Stimulated activated CD4-positive, alpha-beta T cell treated with anti-CD3 and anti-CD28 coated beads, Interleukin-15, amount 100 ng/mL, for 1 hour (primary cell): ENCODE measurements around the gene CLSTN3.

Source experiments
- DNase-seq, 2 donors: peaks; one replicate each; pipeline ENCODE4 v3.0.0-alpha.2; 2020; ENCODE audit warnings: low read depth in 1 of 2, low spot score in 1 of 2

Gene CLSTN3

GRCh38 chr12:7129872-7130691 lies at the start of gene CLSTN3:
Gene CLSTN3 (plus strand): TSS chr12:7130371. CDS start chr12:7130649, 278 bp downstream.
- peak; percentile 67 to 77 for DNase-seq

DNA sequence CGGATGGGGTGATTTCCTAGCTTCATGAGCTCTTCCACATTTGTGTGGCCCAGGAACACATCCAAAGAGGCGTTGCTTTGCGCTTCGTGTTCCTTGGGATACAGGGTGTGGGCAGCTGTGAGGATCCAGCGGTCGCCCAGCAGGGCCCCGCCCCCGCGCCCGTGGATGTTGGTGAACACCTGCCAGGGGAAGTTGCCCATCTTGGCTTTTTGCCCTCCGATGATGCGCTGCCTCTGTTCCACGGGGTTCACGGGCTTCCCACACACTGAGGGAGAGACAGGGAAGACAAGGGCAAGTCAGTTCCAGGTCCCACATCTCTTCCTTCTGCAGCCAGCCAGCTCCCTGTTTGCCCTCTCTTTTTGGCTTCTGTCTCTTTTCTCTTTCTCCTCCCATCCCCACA lies 49.1 kb upstream of the CLSTN3 start:
- DNase-seq, result no peak

DNA sequence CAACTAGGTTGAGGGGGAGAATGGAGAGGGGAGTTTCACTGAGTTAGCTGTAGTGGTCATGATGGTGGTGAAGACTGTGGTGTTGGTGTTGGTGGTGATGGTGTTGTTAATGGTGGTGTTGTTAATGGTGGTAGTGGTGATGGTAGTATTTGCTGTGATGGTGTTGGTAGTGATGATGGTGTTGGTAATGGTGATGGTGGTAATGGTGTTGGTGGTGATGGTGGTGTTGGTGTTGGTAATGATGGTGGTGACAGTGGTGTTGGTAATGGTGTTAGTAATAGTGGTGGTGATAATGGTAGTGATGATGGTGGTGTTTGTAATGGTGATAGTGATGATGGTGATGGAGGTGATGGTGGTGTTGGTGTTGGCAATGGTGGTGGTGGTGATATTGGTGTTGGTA lies 47.0 kb upstream of the CLSTN3 start:
- DNase-seq, result no peak

GRCh38 chr12:7089196-7089871 lies 40.8 kb upstream of the CLSTN3 start:
- DNase-seq, result no peak

DNA sequence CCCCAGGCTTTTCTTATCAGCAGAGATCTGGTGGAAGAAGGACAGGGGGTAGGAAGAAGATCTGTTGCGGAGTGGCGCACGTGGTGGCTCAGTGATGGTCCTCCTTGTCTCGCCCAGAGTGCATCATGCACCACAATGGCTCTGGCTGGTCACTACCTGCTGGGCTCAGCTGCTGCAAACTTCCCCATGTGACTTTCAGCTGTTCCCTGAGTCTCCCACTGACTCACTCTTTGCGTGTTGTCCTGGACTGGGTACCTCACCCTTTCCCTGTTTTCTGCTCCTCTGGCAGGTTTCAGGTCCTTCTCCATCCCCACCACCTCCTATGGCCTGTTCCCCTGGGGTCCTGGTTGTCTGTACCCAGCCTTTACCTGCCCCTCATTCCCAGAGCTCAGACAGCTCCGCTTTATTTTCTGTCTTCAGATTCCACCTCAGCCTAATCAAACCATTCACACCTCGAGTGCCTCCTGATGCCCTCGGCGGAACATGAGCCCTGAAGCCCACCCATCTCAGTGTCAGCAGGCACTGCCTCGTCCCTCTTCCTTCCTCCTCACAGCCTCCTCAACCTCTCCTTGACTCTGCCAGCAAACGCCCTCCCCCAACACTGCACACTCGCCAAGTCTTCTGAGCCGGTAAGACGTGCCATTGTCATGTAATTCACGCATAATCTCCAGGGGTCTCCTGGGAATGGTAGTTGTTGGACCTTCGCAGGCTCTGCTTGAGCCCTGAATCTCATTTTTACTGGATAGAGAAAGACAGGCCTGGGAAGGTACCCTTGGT lies 39.8 kb upstream of the CLSTN3 start:
- no peak for DNase-seq

GRCh38 chr12:7091171-7091570 lies 39.0 kb upstream of the CLSTN3 start:
- DNase-seq, result no peak

- no peak for DNase-seq
Observed at GRCh38 chr12:7091660-7092228, 38.4 kb upstream of the CLSTN3 start.

DNA sequence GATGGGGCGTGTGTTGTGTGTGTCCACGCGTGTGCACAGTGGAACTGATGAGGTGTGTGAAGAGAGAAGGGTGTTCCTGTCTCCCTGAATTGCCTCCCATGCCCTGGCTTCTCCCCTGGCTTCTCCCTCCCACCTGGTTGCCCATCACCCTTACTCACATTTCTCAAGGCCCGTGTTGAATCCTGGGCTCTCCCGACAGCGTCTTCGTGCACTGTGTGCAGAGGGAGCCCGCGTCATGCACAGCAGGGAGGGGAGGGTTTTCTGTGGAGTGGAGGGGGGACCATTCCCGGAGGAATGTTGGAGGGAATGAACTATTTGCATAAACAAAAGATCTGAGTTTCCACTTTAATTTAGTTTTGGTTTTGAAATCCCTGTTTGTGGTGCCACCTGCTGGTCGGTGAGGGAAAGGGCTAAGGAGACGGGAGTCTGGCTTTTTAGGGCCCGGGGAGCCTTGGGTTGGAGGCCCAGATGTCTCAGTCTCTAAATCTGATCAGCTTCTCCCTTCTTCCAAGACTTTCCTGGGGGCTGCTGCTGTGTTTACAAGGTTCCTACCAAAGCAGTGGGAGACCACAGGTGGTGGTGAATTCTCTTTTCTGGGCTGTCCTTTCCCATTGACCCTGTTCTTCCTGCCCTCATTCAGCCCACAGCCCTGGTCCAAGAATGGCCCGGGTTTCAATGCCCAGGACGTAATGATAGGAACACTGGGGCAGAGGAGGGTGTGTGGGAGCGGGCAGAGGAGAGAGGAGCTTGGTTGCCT lies 37.8 kb upstream of the CLSTN3 start, which contains the start of gene C1R:
Gene C1R, minus strand, starts transcription at position 217 of the 757 bp plus-strand sequence. Its CDS starts 57 bp downstream, at position 160.
- peak; percentile 38 to 54 for DNase-seq

GRCh38 chr12:7092986-7093460 lies 37.1 kb upstream of the CLSTN3 start:
- no peak for DNase-seq

DNA sequence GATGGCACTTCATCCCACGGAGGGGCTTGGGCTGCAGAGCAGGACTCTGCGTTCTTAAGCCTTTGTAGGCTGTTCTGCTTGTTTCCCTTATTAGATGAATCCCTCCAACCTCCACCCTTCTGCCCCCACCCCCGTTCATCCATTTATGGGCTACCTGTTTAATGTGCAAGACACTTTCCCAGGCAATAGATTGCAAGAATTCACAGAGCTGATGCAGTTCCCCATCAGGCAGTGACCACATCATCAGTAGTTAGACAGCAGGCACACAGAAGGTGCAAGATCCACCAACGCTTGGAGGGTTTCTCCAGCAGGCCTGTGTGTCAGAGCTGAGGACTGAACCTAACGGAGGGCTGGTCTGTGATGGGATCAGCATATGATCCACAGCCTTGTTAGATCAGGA lies 36.7 kb upstream of the CLSTN3 start:
- no peak for DNase-seq

- no peak for DNase-seq
Observed at GRCh38 chr12:7093892-7094291, 36.3 kb upstream of the CLSTN3 start.

DNA sequence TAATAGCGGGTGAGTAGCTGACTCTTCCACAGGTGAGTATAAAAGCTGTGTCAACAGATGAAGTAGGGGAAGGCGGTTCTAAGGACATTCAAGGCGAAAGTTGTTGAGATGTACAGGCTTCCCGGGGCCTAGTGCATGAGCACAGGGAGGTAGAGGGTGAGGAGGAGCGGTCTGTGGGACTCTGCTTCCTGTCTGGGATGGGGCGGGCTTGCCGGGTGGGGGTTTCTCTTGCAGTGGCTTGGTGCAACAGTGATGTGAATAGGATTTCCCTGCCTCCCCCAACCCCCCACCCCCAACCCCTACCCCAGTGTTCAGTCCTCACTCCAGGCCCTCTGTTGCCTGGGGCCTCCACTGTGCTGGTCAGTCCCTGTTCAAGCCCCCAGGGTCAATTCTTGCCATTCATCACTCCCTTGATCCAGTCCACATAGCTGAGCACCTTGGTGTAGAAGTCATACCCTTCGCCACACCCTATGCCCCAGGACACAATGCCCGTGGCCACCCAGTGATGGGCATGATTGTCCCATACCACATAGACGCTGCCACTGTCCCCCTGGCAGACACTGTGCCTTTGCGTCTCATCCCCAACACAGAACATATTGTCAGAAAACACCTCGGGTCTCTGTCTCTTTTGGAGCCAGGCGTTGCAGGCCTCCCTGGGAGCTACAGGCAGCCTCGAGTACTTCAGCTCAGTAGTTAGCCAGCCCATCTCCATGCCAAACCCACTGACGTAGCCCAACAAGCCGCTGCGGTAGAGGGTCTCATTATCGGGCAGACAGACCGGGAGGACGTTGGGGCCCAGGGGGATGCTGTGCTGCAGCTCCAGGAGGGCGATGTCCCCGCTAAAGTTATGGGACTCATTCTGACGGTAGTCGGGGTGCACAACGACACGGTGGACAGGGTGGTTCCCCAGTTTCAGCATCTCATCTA lies 33.9 kb upstream of the CLSTN3 start:
- DNase-seq, result no peak

- DNase-seq, result no peak
Observed at GRCh38 chr12:7096979-7097378, 33.2 kb upstream of the CLSTN3 start.

DNA sequence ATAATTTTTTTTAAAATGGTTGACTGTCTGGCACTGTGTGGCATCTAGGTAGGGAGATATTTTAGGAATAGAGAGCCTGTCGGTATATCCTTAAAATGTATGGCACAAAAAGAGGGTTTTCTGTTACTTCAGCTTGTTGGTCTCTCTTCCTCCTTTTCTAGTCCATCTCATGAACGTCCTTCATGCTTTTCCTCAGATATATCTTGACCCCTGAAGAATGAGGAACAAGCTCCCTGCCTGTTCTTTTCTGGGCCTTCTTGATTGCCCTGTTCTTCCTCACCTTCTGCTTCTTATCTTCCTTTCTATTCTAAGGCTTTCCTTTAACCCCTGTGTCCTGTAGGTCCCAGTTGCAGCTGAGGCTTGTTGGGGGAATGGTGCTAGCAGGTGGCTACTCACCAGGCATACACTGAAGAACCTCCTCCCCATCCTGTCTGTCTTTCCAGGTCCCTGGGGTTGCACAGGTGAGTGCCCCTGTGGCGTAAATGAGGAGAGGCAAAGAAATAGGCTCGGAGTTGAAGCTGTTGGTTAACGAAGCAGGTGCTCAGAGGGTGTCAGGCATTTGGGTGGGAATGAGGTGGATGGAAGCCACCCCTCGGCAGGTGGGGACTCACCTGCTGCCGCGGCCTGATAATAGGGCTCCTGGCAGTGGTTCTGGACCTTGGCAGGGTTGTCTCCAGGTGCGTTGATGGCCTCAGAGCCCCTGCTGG lies 30.7 kb upstream of the CLSTN3 start:
- DNase-seq, result no peak

GRCh38 chr12:7100239-7100638 lies 29.9 kb upstream of the CLSTN3 start:
- DNase-seq, result no peak

- no peak for DNase-seq
Observed at GRCh38 chr12:7101047-7101693, 29.0 kb upstream of the CLSTN3 start.

DNA sequence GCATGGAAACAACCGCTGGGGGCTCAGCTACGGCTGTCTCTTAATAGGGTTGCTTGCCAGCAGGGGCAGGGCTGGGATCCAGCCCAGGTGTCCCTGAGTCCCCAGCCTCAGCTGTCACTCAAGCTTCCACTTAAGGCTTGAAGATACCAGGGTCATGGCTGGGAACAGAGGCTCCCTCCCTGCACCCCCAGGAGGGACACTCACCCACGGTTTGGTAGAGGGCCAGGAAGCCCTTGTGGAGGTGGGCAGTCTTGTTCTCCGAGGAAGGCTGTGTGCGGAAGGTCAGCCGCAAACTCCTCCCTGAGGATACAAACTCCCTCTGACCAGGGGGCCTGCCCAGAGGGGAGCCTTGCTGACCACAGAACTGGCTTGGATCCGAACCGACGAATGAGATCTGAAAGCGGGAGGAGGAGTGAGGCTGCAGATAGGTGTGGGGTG lies 28.5 kb upstream of the CLSTN3 start:
- DNase-seq, result no peak

GRCh38 chr12:7102582-7102981 lies 27.6 kb upstream of the CLSTN3 start:
- no peak for DNase-seq
